HG03066 (cell line): Measurements from ENCODE around the gene MIOX.

Source experiments
- ATAC-seq: cut with Tn5 transposase; IDR thresholded peaks from one replicate; pipeline ENCODE4 v1.9.1; 2021; ENCODE audit warnings: low read depth; ENCODE audit not compliant: unreplicated experiment

MIOX gene

GRCh38 chr22:50486561-50487289 lies at the start of gene MIOX:
TSS of gene MIOX (plus strand) at chr22:50486859. CDS start at chr22:50486898, 39 bp downstream.
- ATAC-seq = no peak

DNA sequence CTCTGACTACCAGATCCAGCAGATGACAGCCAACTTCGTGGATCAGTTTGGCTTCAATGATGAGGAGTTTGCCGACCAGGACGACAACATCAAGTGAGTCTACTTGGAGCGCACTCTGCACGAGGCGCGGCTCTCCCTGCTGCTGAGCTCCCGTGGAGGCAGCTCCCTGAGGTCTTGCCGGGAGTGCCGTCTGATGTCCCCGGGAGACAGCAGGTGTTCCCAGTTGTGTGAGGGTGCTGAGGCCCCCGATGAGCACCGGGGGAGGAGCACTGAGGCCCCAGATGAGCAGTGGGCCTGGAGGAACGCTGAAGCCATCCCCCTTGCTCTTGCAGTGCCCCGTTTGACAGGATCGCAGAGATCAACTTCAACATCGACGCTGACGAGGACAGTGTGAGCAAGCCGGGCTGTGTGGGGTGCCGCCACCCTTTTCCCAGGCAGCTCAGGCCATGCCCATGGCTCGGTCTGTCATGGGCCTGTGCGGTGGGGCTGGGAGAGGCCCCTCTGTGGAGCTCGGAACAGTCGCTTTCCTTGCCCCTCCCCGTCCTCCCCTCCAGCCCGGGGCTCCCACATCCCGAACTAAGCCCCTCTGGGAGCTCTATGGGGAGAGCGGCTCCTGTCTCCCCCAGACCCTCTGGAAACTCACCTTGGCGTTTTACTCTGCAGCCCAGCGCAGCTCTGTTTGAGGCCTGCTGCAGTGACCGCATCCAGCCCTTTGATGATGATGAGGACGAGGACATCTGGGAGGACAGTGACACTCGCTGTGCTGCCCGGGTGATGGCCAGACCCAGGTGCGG lies 49.0 kb upstream of the MIOX start:
- no peak for ATAC-seq

DNA sequence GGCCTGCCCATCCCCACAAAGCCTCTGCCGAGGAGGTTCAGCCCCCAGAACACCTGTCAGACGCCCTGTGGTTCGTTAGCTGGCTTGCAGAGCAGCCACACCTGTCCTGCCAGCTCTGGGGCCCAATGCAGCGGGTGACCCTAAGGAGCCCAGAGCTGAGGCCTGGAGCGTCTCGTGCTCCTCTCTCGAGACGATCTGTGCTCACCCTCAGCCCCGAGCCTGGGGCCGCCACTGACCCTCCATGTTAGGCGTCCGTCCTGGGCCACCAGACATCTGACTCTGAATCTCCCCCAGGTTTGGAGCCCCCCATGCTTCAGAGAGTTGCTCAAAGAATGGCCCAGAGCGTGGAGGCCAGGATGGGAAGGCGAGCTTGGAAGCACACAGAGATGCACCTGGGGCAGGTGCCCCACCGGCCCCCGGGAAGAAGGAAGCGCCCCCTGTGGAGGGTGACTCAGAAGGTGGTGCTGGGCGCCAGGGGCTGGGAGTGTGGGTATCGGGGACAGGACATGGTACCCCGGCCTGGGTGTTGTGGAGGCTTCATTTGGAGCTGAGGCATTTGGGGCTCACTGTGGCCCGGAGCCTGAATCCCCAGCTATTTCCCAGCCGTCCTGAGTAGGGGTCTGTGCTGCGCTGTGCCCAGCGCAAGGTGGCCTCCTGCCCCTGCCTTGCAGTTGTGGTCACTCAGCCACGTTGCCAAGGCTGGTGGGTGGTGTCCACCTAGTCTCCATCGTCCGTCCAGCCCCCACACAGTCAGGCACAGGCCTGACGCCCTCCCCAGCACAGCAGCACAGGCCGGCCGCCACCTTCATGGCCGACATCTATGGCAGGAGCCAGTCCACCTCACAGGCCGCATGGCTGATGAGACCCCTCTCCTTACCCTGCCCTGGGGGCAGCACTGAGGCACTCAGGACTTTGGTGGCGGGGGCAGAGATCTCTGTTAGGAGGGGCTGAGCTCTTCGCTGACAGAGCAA lies 48.1 kb upstream of the MIOX start:
- no peak for ATAC-seq

- ATAC-seq = no peak
These were observed 47.3 kb upstream of the MIOX start for GRCh38 chr22:50439314-50439870.

DNA sequence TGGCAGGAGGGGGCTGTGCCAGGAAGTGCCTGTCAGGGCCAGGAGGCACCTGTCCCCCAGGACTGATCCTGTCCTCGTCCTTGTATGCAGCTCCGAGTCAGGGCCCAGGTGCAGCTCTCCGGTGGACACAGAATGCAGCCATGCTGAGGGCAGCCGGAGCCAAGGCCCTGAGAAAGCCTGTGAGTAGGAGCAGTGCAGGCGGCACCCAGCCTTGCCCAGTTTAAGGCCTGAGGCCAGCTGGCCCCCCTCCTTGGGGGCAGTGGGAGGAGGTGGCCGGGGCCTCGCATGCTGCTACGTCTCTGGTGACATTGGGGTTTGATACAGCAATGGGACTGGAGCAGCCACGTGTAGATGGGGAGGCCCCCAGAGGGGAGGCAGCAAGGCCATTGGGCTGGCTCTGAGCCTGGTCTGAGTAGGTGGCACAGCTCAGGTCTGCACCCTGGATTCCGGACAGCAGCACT lies 46.8 kb upstream of the MIOX start:
- no peak for ATAC-seq

DNA sequence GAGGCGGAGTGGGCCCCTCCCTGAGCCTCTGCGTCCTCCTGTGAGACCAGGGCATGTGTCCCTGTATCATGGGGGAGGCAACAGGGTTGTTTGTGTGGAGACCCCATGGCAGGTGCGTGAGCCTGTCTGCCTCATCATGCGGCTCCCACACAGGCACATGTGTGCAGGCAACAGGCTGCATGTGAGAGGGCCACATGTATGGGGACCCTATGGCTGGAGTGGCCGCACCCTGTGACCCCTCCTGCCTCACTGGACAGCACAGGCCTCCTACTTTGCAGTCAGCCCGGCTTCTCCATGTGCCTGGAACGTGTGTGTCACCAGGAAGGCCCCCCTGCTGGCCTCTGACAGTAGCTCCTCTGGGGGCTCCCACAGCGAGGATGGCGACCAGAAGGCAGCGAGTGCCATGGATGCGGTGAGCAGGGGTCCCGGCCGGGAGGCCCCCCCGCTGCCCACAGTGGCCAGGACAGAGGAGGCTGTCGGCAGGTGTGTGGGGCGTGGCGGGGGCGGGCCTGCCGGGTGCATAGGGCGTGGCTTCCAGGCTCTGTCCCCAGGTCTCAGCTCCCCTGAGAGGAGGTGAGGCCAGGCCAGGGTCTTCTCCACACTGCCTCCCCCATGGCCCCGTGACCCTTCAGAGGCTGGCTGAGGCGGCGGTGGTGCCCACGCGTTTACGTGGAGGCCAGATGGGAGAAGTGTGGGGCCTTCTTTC lies 46.0 kb upstream of the MIOX start:
- no peak for ATAC-seq

GRCh38 chr22:50441428-50441993 lies 45.1 kb upstream of the MIOX start:
- no peak for ATAC-seq

GRCh38 chr22:50443197-50443596 lies 43.5 kb upstream of the MIOX start:
- no peak for ATAC-seq

DNA sequence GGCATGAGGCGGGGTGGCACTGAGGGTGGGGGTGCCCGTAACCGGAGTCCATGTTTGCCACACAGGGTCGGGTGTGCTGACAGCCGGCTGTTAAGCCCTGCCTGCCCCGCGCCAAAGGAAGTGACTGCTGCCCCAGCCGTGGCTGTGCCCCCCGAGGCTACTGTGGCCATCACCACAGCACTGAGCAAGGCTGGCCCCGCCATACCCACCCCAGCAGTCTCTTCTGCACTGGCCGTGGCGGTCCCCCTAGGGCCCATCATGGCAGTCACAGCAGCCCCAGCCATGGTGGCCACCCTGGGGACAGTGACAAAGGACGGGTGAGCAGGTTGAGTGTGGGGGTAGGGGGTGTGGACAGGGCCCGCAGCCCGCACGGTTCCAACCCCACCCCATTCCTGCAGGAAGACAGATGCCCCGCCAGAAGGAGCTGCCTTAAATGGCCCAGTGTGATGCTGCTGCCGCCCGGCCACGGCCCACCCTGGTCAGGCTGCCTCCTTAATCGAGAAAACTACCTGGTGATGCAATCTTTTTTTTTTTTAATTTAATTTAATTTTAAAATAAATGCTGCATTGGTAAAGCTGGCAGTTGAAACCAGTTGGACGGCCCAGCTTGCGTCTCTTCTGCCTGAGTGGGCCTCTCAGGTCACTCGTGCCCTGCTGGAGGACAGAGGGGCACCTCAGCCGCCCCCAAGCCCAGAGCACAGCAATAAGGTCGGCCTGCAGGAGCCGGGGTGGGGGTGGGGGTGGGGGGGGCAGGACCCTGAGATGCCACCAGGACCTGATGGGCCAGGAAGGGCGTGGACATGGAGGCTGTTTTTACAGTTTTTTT lies 42.6 kb upstream of the MIOX start:
- no peak for ATAC-seq

- no peak for ATAC-seq
These were observed 42.0 kb upstream of the MIOX start for GRCh38 chr22:50444663-50445062.

GRCh38 chr22:50445071-50445879 lies 41.4 kb upstream of the MIOX start:
- no peak for ATAC-seq

DNA sequence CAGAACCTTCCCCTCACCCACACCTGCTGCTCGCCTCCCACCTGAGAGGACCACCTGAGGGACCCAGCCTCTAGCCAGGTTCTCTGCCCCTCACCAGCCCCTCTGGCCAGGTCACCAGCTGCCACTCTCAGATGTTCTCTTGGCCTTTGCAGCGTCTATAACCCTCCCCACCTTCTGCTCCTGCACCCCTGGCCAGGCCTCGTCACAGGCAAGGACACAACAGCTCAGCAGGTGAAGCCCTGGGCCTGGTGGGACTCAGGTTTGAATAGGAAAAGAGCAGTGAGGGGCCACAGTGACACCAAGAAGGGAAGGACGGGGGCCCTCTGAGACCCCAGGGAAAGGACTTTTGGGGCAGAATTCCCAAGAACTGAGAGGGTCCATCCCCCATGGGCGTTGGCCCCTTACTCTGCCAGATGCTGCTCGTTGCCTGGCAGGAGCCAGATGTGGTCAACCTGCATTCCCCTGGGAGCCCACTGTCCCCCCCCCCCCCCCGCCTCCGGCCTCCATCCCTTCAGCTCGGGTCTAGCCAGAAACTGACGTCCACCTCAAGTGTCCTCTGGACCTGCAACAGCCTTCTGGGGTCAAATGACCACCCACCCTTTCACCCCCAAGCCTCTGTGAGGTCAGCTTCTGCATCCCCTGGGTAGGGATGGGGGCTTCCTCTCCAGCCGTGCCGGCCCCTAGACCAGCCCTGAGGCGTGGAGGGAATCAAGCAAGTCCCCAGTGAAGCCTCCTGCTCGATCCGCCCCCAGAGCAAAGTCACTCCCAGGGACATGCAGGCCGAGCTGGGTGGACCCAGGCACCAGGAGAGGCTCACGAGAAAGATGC lies 40.6 kb upstream of the MIOX start:
- ATAC-seq = no peak

GRCh38 chr22:50446708-50447575 lies 39.7 kb upstream of the MIOX start:
- ATAC-seq = no peak

DNA sequence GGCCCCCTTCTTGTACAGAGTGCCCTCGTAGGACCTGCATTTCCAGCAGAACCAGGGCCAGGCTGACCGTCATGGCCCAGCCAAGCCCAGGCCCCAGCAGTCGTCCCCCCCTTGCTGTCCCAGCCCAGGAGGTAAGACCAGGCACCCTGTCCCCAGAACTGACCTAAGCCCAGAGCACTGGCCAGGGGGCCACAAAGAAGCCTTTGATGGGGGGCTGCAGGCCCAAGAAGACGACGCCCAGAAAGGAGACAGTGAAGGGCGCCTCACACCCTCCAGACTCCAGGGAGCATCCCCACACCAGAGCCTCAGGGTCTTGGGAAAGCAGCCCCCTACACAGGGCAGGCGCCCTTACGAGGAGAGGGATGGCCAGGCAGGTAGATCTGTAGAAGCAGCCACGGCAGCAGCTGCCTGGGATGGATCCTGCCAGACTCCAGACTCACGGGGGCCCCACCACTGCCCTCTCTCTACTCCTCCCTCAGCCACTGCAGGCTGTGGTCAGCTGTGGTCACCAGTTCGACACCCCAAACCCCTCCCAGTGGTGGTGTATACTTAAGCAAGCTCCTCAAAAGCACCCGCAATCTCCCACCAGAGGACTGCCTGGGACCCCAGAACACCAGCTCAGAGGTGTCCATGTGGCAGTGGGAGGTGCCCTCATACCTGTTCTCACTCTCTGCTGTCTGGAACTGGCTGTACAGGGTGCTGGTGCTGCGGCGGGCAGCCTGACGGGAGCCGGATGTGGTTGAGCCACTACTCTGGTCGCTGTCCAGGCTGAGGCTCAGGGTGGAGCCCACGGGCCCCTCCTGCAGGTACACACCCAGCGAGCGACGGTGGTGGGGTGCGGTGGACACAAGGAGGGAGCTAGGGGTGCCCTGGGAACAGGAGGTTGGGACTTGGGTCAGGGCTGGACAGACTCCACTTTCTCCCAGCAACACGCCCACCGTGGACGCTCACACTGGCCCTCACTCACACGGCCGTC lies 38.8 kb upstream of the MIOX start:
- ATAC-seq = no peak

DNA sequence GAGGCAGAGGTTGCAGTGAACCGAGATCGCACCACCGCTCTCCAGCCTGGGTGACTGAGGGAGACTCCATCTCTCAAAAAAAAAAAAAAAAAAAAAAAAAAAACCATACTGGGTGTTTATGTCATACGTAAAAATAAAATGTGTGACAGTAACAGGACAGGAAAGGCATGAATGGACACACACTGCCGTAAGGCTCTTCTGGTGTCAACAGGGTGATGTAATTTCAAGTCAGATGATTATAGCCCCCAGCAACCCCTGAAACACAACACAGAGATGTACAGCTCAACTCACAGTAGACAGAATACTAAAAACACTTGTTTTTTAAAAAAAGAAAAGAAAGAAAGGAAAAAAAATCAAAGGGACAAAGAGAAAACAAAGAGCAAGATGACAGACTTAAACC lies 34.0 kb upstream of the MIOX start:
- no peak for ATAC-seq
